B cell (primary cell): ENCODE results near the gene DHRS7B. TPM values are rescaled to one million over a fixed set of nuclear protein-coding genes. Genes with fewer than 3 reads are reported as not detected.
"Not testable (repeated sequence)": the region's sequence is repeated elsewhere in the genome, so short reads cannot be mapped to it uniquely, and the experiment has no call there.

Experiments used
- ATAC-seq: fragments of 200-7000 bp; cut with Tn5 transposase; one replicate; pipeline ENCODE4 v1.10.0; 2021; ENCODE audit warnings: low read depth, mild to moderate bottlenecking, moderate number of reproducible peaks, moderate library complexity
- CTCF ChIA-PET: fragments of 350-600 bp; sonication (Branson Sonifier 250); formaldehyde crosslinking; loops from one replicate; lab custom pipeline; 2021; ENCODE audit warnings: antibody characterized with exemption, inconsistent platforms; lab: Charles Lee
- POLR2A ChIA-PET: fragments of 350-600 bp; sonication (Branson Sonifier 250); formaldehyde crosslinking; loops from one replicate; lab custom pipeline; 2021; ENCODE audit warnings: antibody characterized with exemption; lab: Charles Lee
- DNase-seq: peaks from one replicate; pipeline ENCODE4 v3.0.0; 2013
- H2AFZ ChIP-seq: 2 replicates; pipeline ENCODE4 v1.6.1; 2012; ENCODE audit warnings: mild to moderate bottlenecking, low read depth, low read length; ENCODE audit not compliant: insufficient read depth, poor library complexity, severe bottlenecking
- H3K27ac ChIP-seq, 2 donors: 1 replicate in 1 of 2; 2 replicates in 1 of 2; pipeline ENCODE4 v1.5.1; 2012 to 2013; ENCODE audit warnings: low read length in 2 of 2, mild to moderate bottlenecking in 2 of 2, moderate library complexity in 1 of 2
- H3K27me3 ChIP-seq, 4 experiments: fragments of 200-600 bp in 1 of 4; sonication (generic) in 1 of 4; replicated peaks in 1 of 4; 1 replicate in 2 of 4; 2 replicates in 2 of 4; pipeline versions ENCODE4 v1.6.1 to v1.7.0; 2013 to 2016; ENCODE audit warnings: low read length in 3 of 4, mild to moderate bottlenecking in 2 of 4, mixed read lengths in 1 of 4, moderate library complexity in 1 of 4; ENCODE audit not compliant: insufficient read depth in 4 of 4, control insufficient read depth in 3 of 4; ENCODE audit errors: control extremely low read depth in 1 of 4
- H3K36me3 ChIP-seq, 2 experiments: replicated peaks in 1 of 2; 1 replicate in 1 of 2; 2 replicates in 1 of 2; pipeline versions ENCODE4 v1.6.1 to v1.7.1; 2013; ENCODE audit warnings: low read length in 1 of 2; ENCODE audit not compliant: insufficient read depth in 2 of 2, control insufficient read depth in 1 of 2; ENCODE audit errors: control extremely low read depth in 1 of 2, extremely low read depth in 1 of 2
- H3K4me1 ChIP-seq, 2 donors: fragments of 200-600 bp in 1 of 2; sonication (generic) in 1 of 2; 1 replicate in 1 of 2; 2 replicates in 1 of 2; pipeline versions ENCODE4 v1.5.1 to v1.6.1; 2013 to 2017; ENCODE audit warnings: low read length in 2 of 2; ENCODE audit not compliant: control insufficient read depth in 2 of 2, insufficient read depth in 2 of 2
- H3K4me2 ChIP-seq: replicated peaks from 2 replicates; pipeline ENCODE3; 2012; ENCODE audit warnings: mild to moderate bottlenecking, low read depth, low read length; ENCODE audit not compliant: poor library complexity, severe bottlenecking
- H3K4me3 ChIP-seq, 5 experiments: fragments of 200-600 bp in 1 of 5; sonication (generic) in 1 of 5; 1 replicate in 3 of 5; 2 replicates in 2 of 5; pipeline versions ENCODE4 v1.5.1 to v1.7.0; 2011 to 2016; ENCODE audit warnings: low read length in 4 of 5, mild to moderate bottlenecking in 4 of 5, low read depth in 2 of 5, control low read depth in 1 of 5, moderate library complexity in 1 of 5; ENCODE audit not compliant: insufficient read depth in 1 of 5; ENCODE audit errors: control extremely low read depth in 1 of 5, extremely low read depth in 1 of 5
- H3K79me2 ChIP-seq: fragments of 200-600 bp; sonication (generic); one replicate; pipeline ENCODE4 v1.6.0; 2016; ENCODE audit warnings: low read length; ENCODE audit not compliant: control insufficient read depth, insufficient read depth
- H3K9ac ChIP-seq: fragments of 200-600 bp; sonication (generic); 2 replicates; pipeline ENCODE4 v1.6.1; 2017; ENCODE audit warnings: mild to moderate bottlenecking, low read length, moderate library complexity
- H3K9me3 ChIP-seq, 3 donors: one replicate each; pipeline versions ENCODE4 v1.6.1 to v1.7.1; 2013; ENCODE audit warnings: low read length in 2 of 3; ENCODE audit not compliant: control insufficient read depth in 2 of 3, insufficient read depth in 1 of 3; ENCODE audit errors: control extremely low read depth in 1 of 3
- H4K20me1 ChIP-seq: 2 replicates; pipeline ENCODE4 v1.6.0; 2012; ENCODE audit warnings: mild to moderate bottlenecking, low read length; ENCODE audit not compliant: insufficient read depth, control insufficient read depth, poor library complexity, severe bottlenecking
- H3K27ac Mint-ChIP-seq: one replicate; pipeline ENCODE4 v1.8.0; 2021; ENCODE audit warnings: mixed read lengths
- H3K27me3 Mint-ChIP-seq: one replicate; pipeline ENCODE4 v1.8.0; 2021; ENCODE audit warnings: mixed read lengths
- H3K4me1 Mint-ChIP-seq: one replicate; pipeline ENCODE4 v1.8.0; 2021; ENCODE audit warnings: mixed read lengths
- H3K4me3 Mint-ChIP-seq: one replicate; pipeline ENCODE4 v1.8.0; 2021; ENCODE audit warnings: mixed read lengths
- H3K9me3 Mint-ChIP-seq: one replicate; pipeline ENCODE4 v1.8.0; 2022; ENCODE audit warnings: mixed read lengths; ENCODE audit not compliant: insufficient read depth
- EZH2 ChIP-seq: IDR thresholded peaks from 2 replicates; pipeline ENCODE4 v1.6.1; 2012; ENCODE audit warnings: borderline replicate concordance, low read depth, mild to moderate bottlenecking, moderate library complexity, low read length; ENCODE audit not compliant: insufficient read depth, poor library complexity, severe bottlenecking
- WGBS: methylation state at CpG from one replicate; pipeline ENCODE4 v1.1.5; 2013; ENCODE audit warnings: missing lambda C conversion rate; ENCODE audit not compliant: insufficient coverage; 5-methylcytosine and 5-hydroxymethylcytosine counted together
- intact Hi-C: fragments of 100-400 bp; cut with micrococcal nuclease; formaldehyde crosslinking; loops from one replicate; pipeline ENCODE4 v1.10.0; 2022
- polyA plus RNA-seq: library from polyadenylated mRNA; depleted of rRNA; stranded (reverse); fragments of >200 nt; gene quantifications from 2 replicates; pipeline ENCODE4 v1.2.3, GENCODE V29; 2012
- total RNA-seq, 2 donors: library from RNA; stranded (reverse); fragments of 120-200 nt in 1 of 2; gene quantifications; 1 replicate in 1 of 2; 2 replicates in 1 of 2; pipeline versions ENCODE4 v1.2.3 to v1.2.4, GENCODE V29; 2013 to 2022
- TF ChIP-seq, protein P1 (sequence below): fragments of 200-600 bp; IDR thresholded peaks from one replicate; pipeline ENCODE4 v1.8.0; 2022; ENCODE audit warnings: antibody characterized with exemption, mild to moderate bottlenecking

DHRS7B gene
- total and polyA plus RNA-seq, 2 donors (not counting 1 experiment from before 2014, with no cell fraction given): 8.2 to 13.4 TPM

GRCh38 chr17:21124086-21124485 is 2.7 kb upstream of the DHRS7B start:
- TF ChIP-seq, protein P1, sequence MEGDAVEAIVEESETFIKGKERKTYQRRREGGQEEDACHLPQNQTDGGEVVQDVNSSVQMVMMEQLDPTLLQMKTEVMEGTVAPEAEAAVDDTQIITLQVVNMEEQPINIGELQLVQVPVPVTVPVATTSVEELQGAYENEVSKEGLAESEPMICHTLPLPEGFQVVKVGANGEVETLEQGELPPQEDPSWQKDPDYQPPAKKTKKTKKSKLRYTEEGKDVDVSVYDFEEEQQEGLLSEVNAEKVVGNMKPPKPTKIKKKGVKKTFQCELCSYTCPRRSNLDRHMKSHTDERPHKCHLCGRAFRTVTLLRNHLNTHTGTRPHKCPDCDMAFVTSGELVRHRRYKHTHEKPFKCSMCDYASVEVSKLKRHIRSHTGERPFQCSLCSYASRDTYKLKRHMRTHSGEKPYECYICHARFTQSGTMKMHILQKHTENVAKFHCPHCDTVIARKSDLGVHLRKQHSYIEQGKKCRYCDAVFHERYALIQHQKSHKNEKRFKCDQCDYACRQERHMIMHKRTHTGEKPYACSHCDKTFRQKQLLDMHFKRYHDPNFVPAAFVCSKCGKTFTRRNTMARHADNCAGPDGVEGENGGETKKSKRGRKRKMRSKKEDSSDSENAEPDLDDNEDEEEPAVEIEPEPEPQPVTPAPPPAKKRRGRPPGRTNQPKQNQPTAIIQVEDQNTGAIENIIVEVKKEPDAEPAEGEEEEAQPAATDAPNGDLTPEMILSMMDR: no peak
- no peak for TF ChIP-seq EZH2
- Mint-ChIP-seq H3K27me3 (peaks cover 3% of the 10 kb centered on the region), H3K4me1 (peaks cover 31% of the 10 kb centered on the region), H3K27ac (no peak overlapping the region), H3K4me3 (no peak overlapping the region), H3K9me3 (no peaks in the 10 kb centered on the region)
- Histone ChIP-seq H3K79me2 (peaks cover 23% of the 10 kb centered on the region), H3K4me1 (peaks cover 23 to 26% of the 10 kb centered on the region in 2 donors), H2AFZ (no peak overlapping the region), H3K36me3 (no peaks in the 10 kb centered on the region), H3K9me3 (no peaks in the 10 kb centered on the region), H3K9ac (no peak overlapping the region), H3K4me3 (no peak overlapping the region), H4K20me1 (peaks cover 3% of the 10 kb centered on the region), H3K4me2 (no peak overlapping the region), H3K27me3 (peaks cover 0 to 4% (median 1%) of the 10 kb centered on the region in 4 experiments), H3K27ac (no peak overlapping the region)
- intact Hi-C loops: no loop called here
- ChIA-PET CTCF (interaction anchor here (0.5 to 9.0 kb wide), 3 partner anchors 19 to 389 kb away, joined by 3 to 144 read pairs (median 6); no protein-coding TSS in a partner anchor), POLR2A (no interaction called here)
- 0% methylated on average over 1 of the region's 4 CpGs for WGBS
- ATAC-seq (no peak), DNase-seq (no peak)

DNA sequence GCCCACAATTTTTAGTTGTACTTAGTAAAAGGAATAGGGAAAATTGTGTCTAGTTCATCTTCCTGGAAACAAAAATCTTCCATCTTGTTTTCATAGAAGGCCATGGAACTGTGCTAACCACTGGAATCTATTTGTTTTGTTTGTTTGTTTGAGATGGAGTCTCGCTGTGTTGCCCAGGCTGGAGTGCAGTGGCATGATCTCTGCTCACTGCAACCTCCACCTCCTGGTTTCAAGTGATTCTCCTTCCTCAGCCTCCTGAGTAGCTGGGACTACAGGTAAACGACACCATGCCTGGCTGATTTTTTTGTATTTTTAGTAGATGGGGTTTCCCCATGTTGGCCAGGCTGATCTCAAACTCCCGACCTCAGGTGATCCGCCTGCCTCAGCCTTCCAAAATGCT is 2.2 kb upstream of the DHRS7B start:
- ATAC-seq, H3K9ac ChIP-seq, H3K27ac Mint-ChIP-seq, H3K9me3 ChIP-seq, H2AFZ ChIP-seq, H3K27me3 Mint-ChIP-seq, H3K4me2 ChIP-seq, DNase-seq, POLR2A ChIA-PET, intact Hi-C loops, H3K27ac ChIP-seq, H4K20me1 ChIP-seq, H3K27me3 ChIP-seq, H3K4me3 Mint-ChIP-seq, H3K36me3 ChIP-seq, H3K4me3 ChIP-seq, H3K9me3 Mint-ChIP-seq: not testable (repeated sequence)
- Histone ChIP-seq H3K4me1 (peaks cover 20 to 24% of the 10 kb centered on the region in 2 donors), H3K79me2 (peaks cover 27% of the 10 kb centered on the region)
- CTCF ChIA-PET: interaction anchor here (9.0 kb wide), 1 partner anchor 389 kb away, joined by 144 read pairs; no protein-coding TSS in a partner anchor
- H3K4me1 Mint-ChIP-seq: peaks cover 31% of the 10 kb centered on the region
- 92% methylated on average over 2 of the region's 4 CpGs for WGBS
